Measurements from ENCODE around the gene RNF168.
A peak's percentile ranks its signal among the peaks of the same experiment; 100 is the strongest.
"Not testable (repeated sequence)": the region's sequence is repeated elsewhere in the genome, so short reads cannot be mapped to it uniquely, and the experiment has no call there.

RNF168 gene

GRCh38 chr3:196440696-196441095, 62.9 kb downstream of the RNF168 start:
- Histone ChIP-seq H3K9ac (ENCODE audit: low read depth in 1 of 2, low read length in 2 of 2) (no peak overlapping the region), H3K4me3 (ENCODE audit: low read length in 2 of 2) (no peak overlapping the region)

DNA sequence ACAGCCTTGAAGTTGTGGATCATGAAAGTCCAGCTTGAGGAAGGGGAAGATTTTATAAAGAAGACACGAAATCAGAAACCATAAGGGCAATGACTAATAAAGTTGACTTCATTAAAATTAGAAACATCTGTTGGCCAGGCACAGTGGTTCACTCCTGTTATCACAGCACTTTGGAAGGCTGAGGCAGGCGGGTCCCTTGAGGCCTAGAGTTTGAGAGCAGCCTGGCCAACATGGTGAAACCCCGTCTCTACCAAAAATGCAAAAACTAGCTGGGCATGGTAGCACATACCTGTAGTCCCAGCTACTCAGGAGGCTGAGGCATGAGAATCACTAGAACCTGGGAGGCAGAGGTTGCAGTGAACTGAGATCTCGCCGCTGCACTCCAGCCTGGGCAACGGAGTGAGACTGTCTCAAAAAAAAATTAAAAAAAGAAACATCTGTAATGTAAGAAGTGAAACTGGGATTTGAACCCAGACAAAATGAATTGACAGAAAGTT, 63.5 kb downstream of the RNF168 start:
- no peak overlapping the region for H3K4me3 ChIP-seq (ENCODE audit: low read length in 2 of 2)
- H3K9ac ChIP-seq (ENCODE audit: low read depth in 1 of 2, low read length in 2 of 2) = no peak overlapping the region
- no peaks in the 10 kb centered on the region for H3K27me3 ChIP-seq (ENCODE audit: control insufficient read depth in 2 of 2, insufficient read depth in 2 of 2, low read length in 2 of 2)
- no peaks in the 10 kb centered on the region for H3K4me1 ChIP-seq (ENCODE audit: control insufficient read depth in 2 of 2, insufficient read depth in 2 of 2, low read length in 2 of 2)
- H3K27ac ChIP-seq (ENCODE audit: low read depth in 2 of 2, low read length in 2 of 2) = no peak overlapping the region
- H3K9me3 ChIP-seq (ENCODE audit: control insufficient read depth in 2 of 2, low read length in 2 of 2) = no peaks in the 10 kb centered on the region
- no peaks in the 10 kb centered on the region for H3K36me3 ChIP-seq (ENCODE audit: control insufficient read depth in 2 of 2, insufficient read depth in 2 of 2, low read length in 2 of 2)

More at GRCh38 chr3:196440696-196441095, 62.9 kb downstream of the RNF168 start:
- no peak overlapping the region for H3K27ac ChIP-seq (ENCODE audit: low read depth in 2 of 2, low read length in 2 of 2)
- no peaks in the 10 kb centered on the region for H3K4me1 ChIP-seq (ENCODE audit: control insufficient read depth in 2 of 2, insufficient read depth in 2 of 2, low read length in 2 of 2)
- H3K27me3 ChIP-seq (ENCODE audit: control insufficient read depth in 2 of 2, insufficient read depth in 2 of 2, low read length in 2 of 2) = no peaks in the 10 kb centered on the region
- H3K9me3 ChIP-seq (ENCODE audit: control insufficient read depth in 2 of 2, low read length in 2 of 2) = no peaks in the 10 kb centered on the region
- H3K36me3 ChIP-seq (ENCODE audit: control insufficient read depth in 2 of 2, insufficient read depth in 2 of 2, low read length in 2 of 2) = no peaks in the 10 kb centered on the region

DNA sequence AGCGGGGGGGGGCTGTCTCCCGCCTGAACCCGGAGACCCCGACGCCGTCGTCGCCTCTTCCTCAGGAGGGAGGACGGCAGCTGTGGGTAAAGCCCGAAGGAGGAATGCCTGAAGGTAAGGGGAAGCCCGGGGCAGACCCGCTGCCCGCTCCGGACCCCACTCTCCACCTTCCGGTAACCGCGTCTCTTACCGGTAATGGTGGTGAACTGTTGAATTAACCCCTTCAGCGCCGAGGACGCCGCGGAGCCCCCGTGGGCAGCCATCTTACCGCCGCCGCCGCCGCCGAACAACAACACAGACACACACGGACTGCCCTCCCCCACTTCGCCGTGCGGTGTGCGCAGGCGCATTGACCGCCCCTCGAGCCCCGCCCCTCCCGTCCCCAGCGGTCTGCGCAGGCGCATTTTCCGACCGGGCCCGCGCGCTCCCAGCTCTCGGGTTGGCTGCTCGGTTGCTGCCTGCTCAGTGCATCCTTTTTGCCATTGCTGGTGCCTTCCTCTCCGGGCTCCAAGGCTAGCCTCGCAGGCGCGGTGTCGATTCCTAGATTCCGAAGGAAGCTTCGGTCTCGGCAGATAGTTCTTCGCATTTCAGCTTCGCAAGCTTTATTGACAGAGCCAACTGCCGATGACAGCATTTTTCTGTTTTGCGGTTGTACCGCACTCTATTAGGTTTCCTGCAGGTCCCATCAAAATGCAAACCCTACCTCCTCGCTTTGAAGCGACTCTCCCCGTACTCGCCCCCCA, 71.3 kb downstream of the RNF168 start, which contains the start of gene UBXN7:
UBXN7 (minus strand) TSS at position 291 of the 743 bp plus-strand sequence; CDS start at position 263, 28 bp downstream.
- H3K4me3 ChIP-seq (ENCODE audit: low read length in 2 of 2) = peak within 1 kb of the TSS; percentile 94 to 97
- H3K9me3 ChIP-seq (ENCODE audit: control insufficient read depth in 2 of 2, low read length in 2 of 2) = no peaks in the 10 kb centered on the region
- no peaks in the 10 kb centered on the region for H3K36me3 ChIP-seq (ENCODE audit: control insufficient read depth in 2 of 2, insufficient read depth in 2 of 2, low read length in 2 of 2)
- no peaks in the 10 kb centered on the region for H3K27me3 ChIP-seq (ENCODE audit: control insufficient read depth in 2 of 2, insufficient read depth in 2 of 2, low read length in 2 of 2)
- peaks cover 0 to 7% of the 10 kb centered on the region in 2 donors for H3K4me1 ChIP-seq (ENCODE audit: control insufficient read depth in 2 of 2, insufficient read depth in 2 of 2, low read length in 2 of 2)
- peak within 1 kb of the TSS; percentile 91 to 95 for H3K9ac ChIP-seq (ENCODE audit: low read depth in 1 of 2, low read length in 2 of 2)
- peak within 1 kb of the TSS; percentile 82 to 86 for H3K27ac ChIP-seq (ENCODE audit: low read depth in 2 of 2, low read length in 2 of 2)

GRCh38 chr3:196431181-196432136, 72.1 kb downstream of the RNF168 start:
- peak overlapping the region; percentile 91 to 95 for H3K9ac ChIP-seq (ENCODE audit: low read depth in 1 of 2, low read length in 2 of 2)
- H3K27ac ChIP-seq (ENCODE audit: low read depth in 2 of 2, low read length in 2 of 2) = peak overlapping the region; percentile 82 to 86
- no peaks in the 10 kb centered on the region for H3K9me3 ChIP-seq (ENCODE audit: control insufficient read depth in 2 of 2, low read length in 2 of 2)
- H3K4me3 ChIP-seq (ENCODE audit: low read length in 2 of 2) = peak overlapping the region; percentile 94 to 97
- no peaks in the 10 kb centered on the region for H3K27me3 ChIP-seq (ENCODE audit: control insufficient read depth in 2 of 2, insufficient read depth in 2 of 2, low read length in 2 of 2)
- H3K36me3 ChIP-seq (ENCODE audit: control insufficient read depth in 2 of 2, insufficient read depth in 2 of 2, low read length in 2 of 2) = peaks cover 0 to 2% of the 10 kb centered on the region in 2 donors
- peaks cover 0 to 7% of the 10 kb centered on the region in 2 donors for H3K4me1 ChIP-seq (ENCODE audit: control insufficient read depth in 2 of 2, insufficient read depth in 2 of 2, low read length in 2 of 2)

- H3K27me3 ChIP-seq (ENCODE audit: control insufficient read depth in 2 of 2, insufficient read depth in 2 of 2, low read length in 2 of 2) = no peaks in the 10 kb centered on the region
- peaks cover 0 to 10% of the 10 kb centered on the region in 2 donors for H3K4me1 ChIP-seq (ENCODE audit: control insufficient read depth in 2 of 2, insufficient read depth in 2 of 2, low read length in 2 of 2)
- H3K27ac ChIP-seq (ENCODE audit: low read depth in 2 of 2, low read length in 2 of 2) = no peak overlapping the region
- no peak overlapping the region for H3K4me3 ChIP-seq (ENCODE audit: low read length in 2 of 2)
- H3K9me3 ChIP-seq (ENCODE audit: control insufficient read depth in 2 of 2, low read length in 2 of 2) = no peaks in the 10 kb centered on the region
- no peak overlapping the region for H3K9ac ChIP-seq (ENCODE audit: low read depth in 1 of 2, low read length in 2 of 2)
- H3K36me3 ChIP-seq (ENCODE audit: control insufficient read depth in 2 of 2, insufficient read depth in 2 of 2, low read length in 2 of 2) = peaks cover 0 to 2% of the 10 kb centered on the region in 2 donors
Measured at GRCh38 chr3:196428041-196428440, 75.5 kb downstream of the RNF168 start.

DNA sequence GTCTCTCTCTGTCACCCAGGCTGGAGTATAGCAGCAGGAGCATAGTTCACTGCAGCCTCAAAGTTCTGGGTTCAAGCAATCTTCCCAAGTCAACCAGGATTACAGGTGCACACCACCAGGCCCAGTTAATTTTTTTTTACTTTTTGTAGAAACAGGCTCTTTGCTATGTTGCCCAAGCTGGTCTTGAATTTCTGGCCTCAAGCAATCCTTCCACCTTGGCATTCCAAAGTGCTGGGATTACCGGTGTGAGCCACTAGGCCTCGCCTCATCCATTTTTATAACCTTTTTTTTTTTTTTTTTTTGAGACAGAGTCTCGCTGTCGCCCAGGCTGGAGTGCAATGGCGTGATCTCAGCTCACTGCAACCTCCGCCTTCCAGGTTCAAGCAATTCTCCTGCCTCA, 79.1 kb downstream of the RNF168 start:
- not testable (repeated sequence) for H3K27ac ChIP-seq (ENCODE audit: low read depth in 2 of 2, low read length in 2 of 2); H3K27me3 ChIP-seq (ENCODE audit: control insufficient read depth in 2 of 2, insufficient read depth in 2 of 2, low read length in 2 of 2); H3K9ac ChIP-seq (ENCODE audit: low read depth in 1 of 2, low read length in 2 of 2); H3K9me3 ChIP-seq (ENCODE audit: control insufficient read depth in 2 of 2, low read length in 2 of 2); H3K36me3 ChIP-seq (ENCODE audit: control insufficient read depth in 2 of 2, insufficient read depth in 2 of 2, low read length in 2 of 2); H3K4me3 ChIP-seq (ENCODE audit: low read length in 2 of 2); H3K4me1 ChIP-seq (ENCODE audit: control insufficient read depth in 2 of 2, insufficient read depth in 2 of 2, low read length in 2 of 2)

- H3K27ac ChIP-seq (ENCODE audit: low read depth in 2 of 2, low read length in 2 of 2) = no peak overlapping the region
Measured at GRCh38 chr3:196423044-196423781, 80.4 kb downstream of the RNF168 start.

GRCh38 chr3:196421668-196422067, 81.9 kb downstream of the RNF168 start:
- not testable (repeated sequence) for H3K4me1 ChIP-seq (ENCODE audit: control insufficient read depth in 2 of 2, insufficient read depth in 2 of 2, low read length in 2 of 2); H3K4me3 ChIP-seq (ENCODE audit: low read length in 2 of 2); H3K9ac ChIP-seq (ENCODE audit: low read depth in 1 of 2, low read length in 2 of 2); H3K9me3 ChIP-seq (ENCODE audit: control insufficient read depth in 2 of 2, low read length in 2 of 2); H3K27ac ChIP-seq (ENCODE audit: low read depth in 2 of 2, low read length in 2 of 2); H3K36me3 ChIP-seq (ENCODE audit: control insufficient read depth in 2 of 2, insufficient read depth in 2 of 2, low read length in 2 of 2); H3K27me3 ChIP-seq (ENCODE audit: control insufficient read depth in 2 of 2, insufficient read depth in 2 of 2, low read length in 2 of 2)

More at GRCh38 chr3:196423044-196423781, 80.4 kb downstream of the RNF168 start:
- Histone ChIP-seq H3K4me1 (ENCODE audit: control insufficient read depth in 2 of 2, insufficient read depth in 2 of 2, low read length in 2 of 2) (peaks cover 0 to 3% of the 10 kb centered on the region in 2 donors), H3K9me3 (ENCODE audit: control insufficient read depth in 2 of 2, low read length in 2 of 2) (no peaks in the 10 kb centered on the region), H3K9ac (ENCODE audit: low read depth in 1 of 2, low read length in 2 of 2) (no peak overlapping the region), H3K27me3 (ENCODE audit: control insufficient read depth in 2 of 2, insufficient read depth in 2 of 2, low read length in 2 of 2) (no peaks in the 10 kb centered on the region), H3K4me3 (ENCODE audit: low read length in 2 of 2) (no peak overlapping the region), H3K36me3 (ENCODE audit: control insufficient read depth in 2 of 2, insufficient read depth in 2 of 2, low read length in 2 of 2) (peaks cover 0 to 2% of the 10 kb centered on the region in 2 donors)

GRCh38 chr3:196419386-196419785, 84.2 kb downstream of the RNF168 start:
- Histone ChIP-seq H3K27me3 (ENCODE audit: control insufficient read depth in 2 of 2, insufficient read depth in 2 of 2, low read length in 2 of 2) (no peaks in the 10 kb centered on the region), H3K36me3 (ENCODE audit: control insufficient read depth in 2 of 2, insufficient read depth in 2 of 2, low read length in 2 of 2) (no peaks in the 10 kb centered on the region)

More at GRCh38 chr3:196419386-196419785, 84.2 kb downstream of the RNF168 start:
- Histone ChIP-seq H3K4me3 (ENCODE audit: low read length in 2 of 2) (no peak overlapping the region), H3K27ac (ENCODE audit: low read depth in 2 of 2, low read length in 2 of 2) (no peak overlapping the region), H3K9ac (ENCODE audit: low read depth in 1 of 2, low read length in 2 of 2) (no peak overlapping the region), H3K9me3 (ENCODE audit: control insufficient read depth in 2 of 2, low read length in 2 of 2) (no peaks in the 10 kb centered on the region), H3K4me1 (ENCODE audit: control insufficient read depth in 2 of 2, insufficient read depth in 2 of 2, low read length in 2 of 2) (peaks cover 0 to 3% of the 10 kb centered on the region in 2 donors)

Data from mucosa of rectum (tissue), 2 donors.